NCI-H2081 (cell line): ENCODE measurements around the gene SRSF6.
"Not testable (repeated sequence)": the region's sequence is repeated elsewhere in the genome, so short reads cannot be mapped to it uniquely, and the experiment has no call there.

Experiments
- DNase-seq, 2 experiments: peaks; one replicate each; lab custom pipeline; 2025; lab: John Stamatoyannopoulos, UW

Gene SRSF6

GRCh38 chr20:43477193-43477592 lies 19.5 kb downstream of the SRSF6 start:
- DNase-seq, result no peak

DNA sequence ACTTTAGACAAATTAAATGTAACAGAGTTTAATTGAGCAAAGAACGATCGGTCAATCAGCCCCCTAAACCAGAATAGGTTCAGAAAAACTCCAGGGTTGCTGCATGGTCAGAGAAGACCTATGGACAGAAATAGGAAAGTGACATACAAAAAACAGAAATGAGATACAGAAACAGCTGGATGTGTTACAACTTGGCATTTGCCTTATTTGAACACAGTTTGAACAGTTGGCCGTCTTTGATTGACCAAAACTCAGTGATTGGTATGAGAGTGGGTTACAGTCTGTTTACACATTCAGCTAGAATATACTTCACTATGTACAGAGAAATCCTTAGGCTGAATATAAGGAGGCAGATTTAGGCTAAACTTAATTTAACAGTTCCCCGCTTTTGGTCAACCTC lies 19.9 kb downstream of the SRSF6 start:
- DNase-seq, result no peak

GRCh38 chr20:43490038-43490437 lies 32.3 kb downstream of the SRSF6 start:
- DNase-seq, result no peak

DNA sequence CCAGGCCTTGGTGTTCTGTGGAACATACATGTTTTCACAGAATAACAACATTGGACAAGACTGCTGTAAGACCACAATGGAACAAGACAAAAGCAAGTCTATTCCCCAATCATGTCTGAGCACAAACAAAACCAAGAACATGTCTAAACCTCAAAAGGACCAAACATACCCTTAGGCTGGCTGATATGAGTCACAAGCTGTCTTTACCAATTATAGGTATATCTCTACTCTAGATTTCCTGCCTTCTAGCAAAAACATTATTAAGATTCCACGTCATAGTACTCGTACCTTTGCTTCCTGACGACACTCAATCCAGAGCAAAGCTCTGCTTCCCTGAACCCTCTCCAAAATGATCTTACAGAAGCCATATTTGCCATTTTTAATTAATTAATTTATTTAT lies 34.4 kb downstream of the SRSF6 start:
- no peak for DNase-seq

DNA sequence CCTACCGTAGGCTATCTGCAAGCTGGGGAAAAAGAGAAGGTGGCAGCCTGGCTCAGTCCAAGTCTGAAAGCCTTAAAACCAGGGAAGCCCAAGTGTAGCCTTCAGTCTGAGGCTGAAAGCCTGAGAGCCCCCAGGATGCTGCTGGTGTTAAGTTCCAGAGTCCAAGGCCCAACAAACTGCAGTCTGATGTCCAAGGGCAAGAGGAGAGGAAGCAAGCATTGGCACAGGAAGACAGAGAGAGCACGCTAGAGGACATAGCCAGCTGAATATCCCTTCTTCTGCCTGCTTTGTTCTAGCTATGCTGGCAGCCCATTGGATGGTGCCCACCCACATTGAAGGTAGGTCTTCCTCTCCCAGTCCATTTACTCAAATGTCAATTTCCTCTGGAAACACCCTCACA lies 37.7 kb downstream of the SRSF6 start:
- no peak for DNase-seq

DNA sequence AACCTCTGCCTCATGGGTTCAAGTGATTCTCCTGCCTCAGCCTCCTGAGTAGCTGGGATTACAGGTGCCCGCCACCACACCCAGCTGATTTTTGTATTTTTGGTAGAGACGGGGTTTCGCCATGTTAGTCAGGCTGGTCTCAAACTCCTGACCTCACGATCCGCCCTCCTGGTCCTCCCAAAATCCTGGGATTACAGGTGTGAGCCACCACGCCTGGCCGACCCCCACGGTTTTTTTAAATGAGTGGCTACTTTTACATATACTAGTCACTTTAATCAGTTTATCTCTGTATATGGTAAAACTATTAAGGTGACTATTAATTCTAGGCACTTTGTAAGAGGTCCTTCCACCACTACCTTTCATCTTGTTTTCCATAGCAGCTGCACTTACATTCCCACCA lies 44.3 kb downstream of the SRSF6 start:
- not testable (repeated sequence) for DNase-seq

DNA sequence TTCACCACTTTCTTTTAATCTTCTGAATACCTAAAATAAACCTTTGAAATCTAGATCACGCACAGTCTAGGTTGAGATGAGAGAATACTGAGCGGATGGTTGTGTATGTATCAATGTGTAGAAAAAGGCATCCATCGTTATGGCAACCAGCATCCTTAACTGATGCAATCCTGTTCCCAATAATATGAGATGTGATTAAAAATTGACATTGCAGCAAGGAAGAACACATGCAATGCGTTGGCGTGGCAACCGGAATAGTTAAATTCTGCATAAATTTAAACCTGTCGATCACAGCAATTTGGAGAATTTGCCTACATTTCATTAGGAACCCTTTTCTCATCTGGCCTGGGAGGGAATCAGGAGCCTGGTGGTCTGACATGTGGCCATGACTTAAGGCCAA lies 48.5 kb downstream of the SRSF6 start:
- DNase-seq, result no peak

DNA sequence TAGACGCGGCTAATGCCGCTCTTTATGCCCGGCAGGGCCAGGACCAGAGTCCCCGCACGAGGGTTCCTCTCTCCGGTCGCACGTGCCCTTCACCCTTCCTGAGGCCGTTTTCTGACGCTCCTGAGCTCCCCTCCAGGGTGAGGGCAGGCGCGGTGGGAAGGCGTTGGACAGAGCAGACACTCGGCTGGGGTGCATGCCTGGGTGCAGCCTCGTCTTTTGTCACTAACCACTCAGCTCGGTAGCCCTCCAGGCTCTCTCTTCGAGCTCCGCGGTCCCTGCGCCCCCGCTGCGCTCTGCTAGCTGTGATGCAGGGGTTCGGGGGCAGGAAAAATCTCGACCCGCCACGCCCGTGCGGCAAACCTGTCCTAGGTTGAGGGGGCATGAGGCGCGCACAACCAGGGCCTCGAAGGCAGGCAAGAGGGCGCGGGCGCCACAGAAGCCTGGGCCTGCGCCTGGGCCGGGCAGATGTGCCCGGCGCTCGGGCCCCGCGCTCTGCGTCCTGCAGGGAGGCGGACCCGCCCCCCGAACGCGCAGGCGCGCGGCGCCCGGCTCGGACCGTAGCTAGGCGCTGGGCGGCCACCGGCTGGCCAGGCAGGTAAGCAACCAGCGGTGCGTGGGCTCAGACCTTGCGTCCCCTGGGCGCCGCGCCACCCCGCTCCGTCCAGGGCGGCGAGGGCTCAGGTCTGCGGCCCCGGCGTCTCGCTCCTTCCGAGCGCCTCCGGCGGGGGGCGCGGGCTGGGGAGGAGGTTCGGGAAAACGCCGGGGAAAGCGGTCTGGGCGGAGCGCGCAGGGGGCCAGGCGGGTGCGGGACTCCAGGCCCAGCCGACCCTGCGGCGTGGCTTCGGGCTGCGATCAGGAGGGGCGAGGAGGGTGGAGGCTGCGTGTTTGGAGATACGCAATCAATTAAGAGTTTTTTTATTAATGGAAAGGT lies 49.7 kb downstream of the SRSF6 start, which contains the start of gene L3MBTL1:
Gene L3MBTL1, plus strand, starts transcription at position 548 of the 931 bp plus-strand sequence. CDS start 5,807 bp downstream, outside the sequence.
- DNase-seq, result no peak

- DNase-seq, result no peak
Observed at GRCh38 chr20:43508106-43508505, 50.4 kb downstream of the SRSF6 start.

- no peak for DNase-seq
Observed at GRCh38 chr20:43508604-43509040, 50.9 kb downstream of the SRSF6 start.

DNA sequence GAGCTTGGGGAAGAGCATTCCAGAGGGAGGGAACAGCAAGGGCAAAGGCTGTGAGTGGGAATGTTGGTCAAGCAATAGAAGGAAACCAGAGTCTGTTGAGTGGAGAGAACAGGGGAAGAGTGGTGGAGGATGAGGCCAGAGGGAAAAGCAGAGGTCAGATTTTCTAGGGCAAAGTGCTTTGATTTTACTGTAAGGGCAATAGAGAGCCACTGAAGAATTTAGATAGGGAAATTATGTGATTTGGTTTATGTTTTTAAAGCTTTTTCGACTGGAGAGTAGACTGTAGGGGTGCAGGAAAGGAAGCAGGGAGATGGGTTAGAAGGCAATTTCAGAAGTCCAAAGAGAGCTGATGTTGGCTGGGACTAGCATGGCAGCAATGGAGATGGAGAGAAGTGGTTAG lies 54.2 kb downstream of the SRSF6 start:
- no peak for DNase-seq

DNA sequence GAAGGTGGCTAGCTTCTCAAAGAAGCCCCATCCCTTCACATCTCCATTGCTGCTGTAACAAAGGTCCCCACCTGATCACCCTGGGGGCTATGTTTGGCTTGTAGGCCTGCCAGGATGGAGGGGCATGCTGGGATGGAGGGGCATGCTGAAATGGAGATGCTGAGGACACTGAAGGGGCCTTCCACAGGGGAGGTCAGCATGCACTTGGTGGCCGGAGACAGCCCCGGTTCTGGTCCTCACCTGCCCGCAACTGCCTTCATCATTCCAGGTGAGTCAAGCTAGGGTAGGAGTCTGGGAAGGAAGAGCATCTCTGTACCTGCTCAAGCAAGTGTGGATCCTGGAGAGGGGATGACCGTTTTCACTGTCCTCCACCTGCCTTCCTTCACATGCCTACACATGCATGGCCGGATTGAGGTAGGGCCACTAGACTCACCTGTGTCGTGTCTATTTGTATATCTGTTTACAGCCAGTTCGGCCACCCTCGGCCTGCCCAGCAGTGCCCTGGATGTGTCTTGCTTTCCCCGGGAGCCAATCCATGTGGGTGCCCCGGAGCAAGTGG lies 55.8 kb downstream of the SRSF6 start:
- DNase-seq, result no peak
